Naive thymus-derived CD4-positive, alpha-beta T cell (primary cell): ENCODE measurements around the gene IFIT1. TPM values are rescaled to one million over a fixed set of nuclear protein-coding genes. Genes with fewer than 3 reads are reported as not detected.

Experiments
- ATAC-seq: fragments of 150-1000 bp; cut with Tn5 transposase; 2 replicates; pipeline ENCODE4 v1.10.0; 2021; ENCODE audit warnings: mild to moderate bottlenecking, moderate library complexity
- CTCF ChIA-PET: fragments of 350-600 bp; sonication (Branson Sonifier 250); formaldehyde crosslinking; loops from one replicate; lab custom pipeline; 2021; ENCODE audit warnings: antibody characterized with exemption; lab: Charles Lee
- POLR2A ChIA-PET: fragments of 350-600 bp; sonication (Branson Sonifier 250); formaldehyde crosslinking; loops from one replicate; lab custom pipeline; 2021; ENCODE audit warnings: antibody characterized with exemption, inconsistent platforms; lab: Charles Lee
- DNase-seq, 9 donors: peaks; one replicate each; pipeline versions ENCODE4 v3.0.0 to v3.0.0-alpha.2; 2020 to 2022; ENCODE audit warnings: mixed read lengths in 1 of 9
- H3K27ac ChIP-seq: one replicate; pipeline ENCODE4 v1.7.0; 2013; ENCODE audit warnings: mild to moderate bottlenecking, low read depth, low read length, moderate library complexity
- H3K27me3 ChIP-seq, 2 donors: one replicate each; pipeline ENCODE4 v1.7.0; 2013; ENCODE audit warnings: low read length in 2 of 2, mild to moderate bottlenecking in 2 of 2, moderate library complexity in 2 of 2; ENCODE audit not compliant: control insufficient read depth in 2 of 2, insufficient read depth in 2 of 2
- H3K36me3 ChIP-seq, 3 experiments: 1 replicate in 2 of 3; 2 replicates in 1 of 3; pipeline ENCODE4 v1.7.0; 2013; ENCODE audit warnings: low read length in 3 of 3, mild to moderate bottlenecking in 3 of 3, moderate library complexity in 1 of 3; ENCODE audit not compliant: insufficient read depth in 3 of 3, control insufficient read depth in 2 of 3
- H3K4me1 ChIP-seq, 2 donors: one replicate each; pipeline ENCODE4 v1.7.0; 2013; ENCODE audit warnings: low read length in 2 of 2, mild to moderate bottlenecking in 2 of 2, moderate library complexity in 1 of 2; ENCODE audit not compliant: control insufficient read depth in 2 of 2, insufficient read depth in 2 of 2
- H3K4me3 ChIP-seq: 2 replicates; pipeline ENCODE4 v1.7.0; 2013; ENCODE audit warnings: mild to moderate bottlenecking, low read length
- H3K9me3 ChIP-seq, 3 experiments: 1 replicate in 2 of 3; 2 replicates in 1 of 3; pipeline ENCODE4 v1.7.0; 2013; ENCODE audit warnings: low read length in 3 of 3; ENCODE audit not compliant: control insufficient read depth in 2 of 3
- H3K27ac Mint-ChIP-seq, 9 donors: one replicate each; pipeline ENCODE4 v1.8.0; 2020 to 2022; ENCODE audit warnings: mixed read lengths in 9 of 9, mild to moderate bottlenecking in 8 of 9, moderate library complexity in 5 of 9, inconsistent platforms in 2 of 9
- H3K27me3 Mint-ChIP-seq, 5 donors: one replicate each; pipeline ENCODE4 v1.8.0; 2021 to 2022; ENCODE audit warnings: mixed read lengths in 5 of 5, mild to moderate bottlenecking in 1 of 5
- H3K36me3 Mint-ChIP-seq, 5 donors: one replicate each; pipeline ENCODE4 v1.8.0; 2020 to 2022; ENCODE audit warnings: mixed read lengths in 5 of 5, mild to moderate bottlenecking in 3 of 5, inconsistent platforms in 1 of 5
- H3K4me1 Mint-ChIP-seq, 7 donors: one replicate each; pipeline ENCODE4 v1.8.0; 2020 to 2022; ENCODE audit warnings: mixed read lengths in 7 of 7, mild to moderate bottlenecking in 3 of 7, inconsistent platforms in 1 of 7
- H3K4me3 Mint-ChIP-seq, 10 donors: one replicate each; pipeline ENCODE4 v1.8.0; 2020 to 2022; ENCODE audit warnings: mild to moderate bottlenecking in 10 of 10, mixed read lengths in 10 of 10, moderate library complexity in 6 of 10, inconsistent platforms in 2 of 10
- H3K9me3 Mint-ChIP-seq, 11 donors: one replicate each; pipeline ENCODE4 v1.8.0; 2020 to 2022; ENCODE audit warnings: mixed read lengths in 11 of 11, mild to moderate bottlenecking in 4 of 11, inconsistent platforms in 1 of 11, moderate library complexity in 1 of 11
- intact Hi-C, 2 donors: fragments of 100-400 bp; cut with micrococcal nuclease; formaldehyde crosslinking; loops; one replicate each; pipeline ENCODE4 v1.15.1; 2023
- polyA plus RNA-seq, 2 donors: library from polyadenylated mRNA; unstranded; fragments of 300-500 nt; fragmentation: Illumina TruSeq; gene quantifications; one replicate each; pipeline ENCODE4 v1.2.3, GENCODE V29; 2021
- total RNA-seq, 6 experiments: library from RNA in 5 of 6; stranded (reverse) in 5 of 6; gene quantifications; 1 replicate in 5 of 6; 2 replicates in 1 of 6; pipeline ENCODE4 v1.2.3 and lab custom pipeline; 2021 to 2026

The IFIT1 gene
- total and polyA plus RNA-seq, 7 experiments from 2014 or later = 1.7 to 16.5 (median 6.5) TPM

- no peak for DNase-seq
- Histone ChIP-seq H3K27ac (no peak overlapping the region), H3K4me3 (no peak overlapping the region), H3K9me3 (no peaks in the 10 kb centered on the region), H3K4me1 (no peaks in the 10 kb centered on the region), H3K36me3 (no peaks in the 10 kb centered on the region), H3K27me3 (no peaks in the 10 kb centered on the region)
- no peak for ATAC-seq
- CTCF ChIA-PET = no interaction called here
- Mint-ChIP-seq H3K4me3 (no peak overlapping the region), H3K9me3 (peaks cover 0 to 4% (median 0%) of the 10 kb centered on the region in 11 donors), H3K4me1 (peaks cover 12 to 27% (median 14%) of the 10 kb centered on the region in 7 donors), H3K27me3 (peaks cover 0 to 73% (median 4%) of the 10 kb centered on the region in 5 donors), H3K27ac (no peak overlapping the region), H3K36me3 (peaks cover 0 to 8% (median 4%) of the 10 kb centered on the region in 5 donors)
- POLR2A ChIA-PET = interaction anchor here (0.7 kb wide), 2 partner anchors 10 to 521 kb away, joined by 3 read pairs; no protein-coding TSS in a partner anchor
- intact Hi-C loops = no loop called here
These were observed 39.6 kb upstream of the IFIT1 start for GRCh38 chr10:89352802-89353201.

GRCh38 chr10:89355394-89355931, 37.0 kb upstream of the IFIT1 start:
- Mint-ChIP-seq H3K4me1 (peaks cover 5 to 19% (median 10%) of the 10 kb centered on the region in 7 donors), H3K36me3 (peaks cover 0 to 8% (median 4%) of the 10 kb centered on the region in 5 donors), H3K9me3 (peaks cover 0 to 4% (median 0%) of the 10 kb centered on the region in 11 donors), H3K27me3 (peaks cover 0 to 67% (median 4%) of the 10 kb centered on the region in 5 donors), H3K4me3 (no peak overlapping the region), H3K27ac (no peak overlapping the region)
- no peak overlapping the region for H3K4me3 ChIP-seq
- intact Hi-C loops = no loop called here
- no peaks in the 10 kb centered on the region for H3K27me3 ChIP-seq
- ChIA-PET POLR2A (no interaction called here), CTCF (no interaction called here)
- no peak overlapping the region for H3K27ac ChIP-seq
- no peaks in the 10 kb centered on the region for H3K36me3 ChIP-seq
- DNase-seq = no peak
- H3K9me3 ChIP-seq = no peaks in the 10 kb centered on the region
- no peak for ATAC-seq
- H3K4me1 ChIP-seq = no peaks in the 10 kb centered on the region

GRCh38 chr10:89357096-89357495, 35.3 kb upstream of the IFIT1 start:
- no peak for DNase-seq
- Histone ChIP-seq H3K4me3 (no peak overlapping the region), H3K9me3 (no peaks in the 10 kb centered on the region), H3K4me1 (no peaks in the 10 kb centered on the region), H3K27ac (no peak overlapping the region), H3K36me3 (no peaks in the 10 kb centered on the region), H3K27me3 (no peaks in the 10 kb centered on the region)
- Mint-ChIP-seq H3K4me3 (no peak overlapping the region), H3K9me3 (peaks cover 0 to 4% (median 0%) of the 10 kb centered on the region in 11 donors), H3K27ac (no peak overlapping the region), H3K36me3 (peaks cover 0 to 8% (median 4%) of the 10 kb centered on the region in 5 donors), H3K27me3 (peaks cover 0 to 64% (median 4%) of the 10 kb centered on the region in 5 donors), H3K4me1 (peaks cover 0 to 5% (median under 1%) of the 10 kb centered on the region in 7 donors)
- intact Hi-C loops = no loop called here
- ATAC-seq = no peak
- POLR2A ChIA-PET = no interaction called here
- CTCF ChIA-PET = interaction anchor here (0.7 to 0.9 kb wide), 2 partner anchors 8 to 11 kb away, joined by 3 read pairs; no protein-coding TSS in a partner anchor

DNA sequence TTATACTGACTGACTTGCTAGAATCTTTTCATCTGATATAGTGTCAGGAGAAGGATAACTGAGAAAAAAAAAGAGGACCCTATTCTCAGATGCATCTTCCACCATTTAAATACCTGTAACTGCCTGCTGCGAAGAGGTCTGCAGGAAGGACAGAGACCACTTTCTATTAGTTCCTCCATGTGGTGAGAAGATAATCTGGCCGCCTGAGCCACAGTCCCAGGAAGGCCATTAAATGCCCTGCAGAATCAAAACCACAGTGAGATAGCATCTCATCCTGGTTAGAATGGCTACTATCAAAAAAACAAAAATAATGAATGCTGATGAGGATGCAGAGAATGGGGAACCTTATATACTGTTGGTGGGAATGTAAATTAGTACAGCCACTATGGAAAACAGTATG, 34.4 kb upstream of the IFIT1 start:
- ChIA-PET POLR2A (no interaction called here), CTCF (interaction anchor here (0.9 kb wide), 1 partner anchor 10 kb away, joined by 3 read pairs; no protein-coding TSS in a partner anchor)
- peaks cover 0 to 4% (median 0%) of the 10 kb centered on the region in 11 donors for H3K9me3 Mint-ChIP-seq
- H3K36me3 ChIP-seq = no peaks in the 10 kb centered on the region
- no peak for DNase-seq
- ATAC-seq = no peak
- no peak overlapping the region for H3K4me3 Mint-ChIP-seq
- peaks cover 0 to 8% (median 4%) of the 10 kb centered on the region in 5 donors for H3K36me3 Mint-ChIP-seq
- peaks cover 0 to 55% (median 4%) of the 10 kb centered on the region in 5 donors for H3K27me3 Mint-ChIP-seq
- peaks cover 0 to 12% (median 6%) of the 10 kb centered on the region in 7 donors for H3K4me1 Mint-ChIP-seq
- peaks cover 0 to 3% of the 10 kb centered on the region in 2 donors for H3K4me1 ChIP-seq
- no peak overlapping the region for H3K27ac Mint-ChIP-seq
- H3K9me3 ChIP-seq = no peaks in the 10 kb centered on the region
- intact Hi-C loops = no loop called here
- no peaks in the 10 kb centered on the region for H3K27me3 ChIP-seq
- no peak overlapping the region for H3K4me3 ChIP-seq
- no peak overlapping the region for H3K27ac ChIP-seq

DNA sequence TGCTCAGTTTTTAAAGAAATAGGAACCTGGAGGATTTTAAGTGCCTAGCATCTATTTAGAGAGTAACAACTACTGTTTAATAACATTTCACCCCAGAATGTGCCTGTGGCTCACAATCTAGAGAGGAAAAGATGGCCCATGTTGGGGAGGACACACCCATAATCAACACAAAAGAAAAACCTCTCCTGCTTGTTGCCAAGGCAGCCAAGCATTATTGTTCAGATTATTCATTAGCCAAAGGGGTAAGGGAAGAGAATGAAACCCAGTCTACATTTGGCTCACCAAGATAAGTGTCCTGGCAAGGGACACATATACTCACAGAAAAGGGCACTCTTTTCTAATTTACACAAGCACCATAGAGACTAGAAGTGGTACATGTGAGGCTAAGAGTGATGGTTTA, 32.3 kb upstream of the IFIT1 start:
- peaks cover 7 to 28% (median 16%) of the 10 kb centered on the region in 7 donors for H3K4me1 Mint-ChIP-seq
- intact Hi-C loops = no loop called here
- H3K27ac Mint-ChIP-seq = no peak overlapping the region
- H3K9me3 ChIP-seq = no peaks in the 10 kb centered on the region
- H3K4me3 ChIP-seq = no peak overlapping the region
- H3K9me3 Mint-ChIP-seq = no peaks in the 10 kb centered on the region
- ATAC-seq (no peak), DNase-seq (no peak)
- ChIA-PET POLR2A (no interaction called here), CTCF (no interaction called here)
- no peaks in the 10 kb centered on the region for H3K27me3 ChIP-seq
- peaks cover 0 to 6% of the 10 kb centered on the region in 2 donors for H3K4me1 ChIP-seq
- no peak overlapping the region for H3K27ac ChIP-seq
- H3K4me3 Mint-ChIP-seq = no peak overlapping the region
- H3K36me3 ChIP-seq = no peaks in the 10 kb centered on the region
- H3K36me3 Mint-ChIP-seq = no peaks in the 10 kb centered on the region
- peaks cover 0 to 45% (median 4%) of the 10 kb centered on the region in 5 donors for H3K27me3 Mint-ChIP-seq

GRCh38 chr10:89362929-89363328, 29.5 kb upstream of the IFIT1 start:
- Histone ChIP-seq H3K27me3 (no peaks in the 10 kb centered on the region), H3K9me3 (no peaks in the 10 kb centered on the region), H3K4me3 (no peak overlapping the region), H3K27ac (no peak overlapping the region), H3K36me3 (no peaks in the 10 kb centered on the region), H3K4me1 (peaks cover 6 to 7% of the 10 kb centered on the region in 2 donors)
- H3K4me1 Mint-ChIP-seq = peaks cover 5 to 31% (median 20%) of the 10 kb centered on the region in 7 donors
- no peak overlapping the region for H3K27ac Mint-ChIP-seq
- DNase-seq (no peak), ATAC-seq (no peak)
- H3K4me3 Mint-ChIP-seq = no peak overlapping the region
- ChIA-PET CTCF (interaction anchor here (0.7 kb wide), 1 partner anchor 320 kb away, joined by 3 read pairs; no protein-coding TSS in a partner anchor), POLR2A (interaction anchor here (0.9 to 2.1 kb wide), 2 partner anchors 10 to 29 kb away, joined by 3 to 5 read pairs; partner anchors contain the start of gene IFIT1)
- H3K27me3 Mint-ChIP-seq = peaks cover 0 to 32% (median 0%) of the 10 kb centered on the region in 5 donors
- intact Hi-C loops = no loop called here
- H3K9me3 Mint-ChIP-seq = peaks cover 0 to 2% (median 0%) of the 10 kb centered on the region in 11 donors
- H3K36me3 Mint-ChIP-seq = peaks cover 0 to 2% (median 0%) of the 10 kb centered on the region in 5 donors
